ENCODE data around the gene FOSL2. TPM values are rescaled to one million over a fixed set of nuclear protein-coding genes. Genes with fewer than 3 reads are reported as not detected.

Gene FOSL2
- total RNA-seq, 1 donor from 2014 or later, result 1.3 TPM

Small RNA genes lying within 50 kb of the gene (small RNA-seq; reads per million reads assigned to genes)
- gene AC104695.3, result not detected
- gene SNRPGP7, result not detected

Other genes with a start within 250 kb of the FOSL2 start
- gene PLB1, start 103.2 kb downstream of the FOSL2 start, total RNA-seq (ENCODE audit: low replicate concordance), result 0.12 TPM in 1 of 2 replicates, not detected in the other